GM12892 (cell line): Measurements from ENCODE around the gene FAM98C.

Source experiments
- POLR2A ChIP-seq: IDR thresholded peaks from 2 replicates; pipeline ENCODE4 v1.6.1; 2011; ENCODE audit warnings: low read depth, low read length, control low read depth
- POLR2AphosphoS5 ChIP-seq: IDR thresholded peaks from 2 replicates; pipeline ENCODE4 v1.6.1; 2011; ENCODE audit warnings: low read depth, low read length, control low read depth
- TAF1 ChIP-seq: IDR thresholded peaks from 2 replicates; pipeline ENCODE4 v1.6.1; 2011; ENCODE audit warnings: low read depth, mild to moderate bottlenecking, control low read depth, low read length, borderline replicate concordance

- no peak for TF ChIP-seq POLR2A
- TF ChIP-seq POLR2AphosphoS5: no peak
- no peak for TF ChIP-seq TAF1
Measured at GRCh38 chr19:38422438-38422837, 19.5 kb downstream of the FAM98C start.
